NCI-H82 treated with DMSO at 0.1 percent for 48 hours (cell line): ENCODE measurements around the gene CWC22.
A peak's percentile ranks its signal among the peaks of the same experiment; 100 is the strongest.

ENCODE experiments used
- DNase-seq: peaks from one replicate; lab custom pipeline; 2025; ENCODE audit not compliant: unreplicated experiment; lab: John Stamatoyannopoulos, UW

The CWC22 gene

DNA sequence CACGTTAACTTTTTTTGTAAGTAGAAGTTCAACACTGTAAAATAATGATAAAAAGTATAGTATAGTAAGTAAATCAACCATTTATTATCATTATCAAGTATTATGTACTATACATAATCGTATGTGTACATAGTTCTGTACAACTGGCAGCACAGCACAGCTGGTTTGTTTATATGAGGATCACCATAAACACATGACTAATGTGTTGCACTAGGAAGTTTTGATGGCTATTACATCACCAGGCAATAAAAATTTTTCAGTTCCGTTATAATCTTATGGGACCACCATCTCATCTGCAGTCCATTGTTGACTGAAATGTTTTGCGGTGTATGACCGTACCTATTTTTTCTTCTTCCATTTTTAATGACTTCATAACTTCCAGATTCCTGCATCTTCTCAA is 106.4 kb downstream of the CWC22 start:
- DNase-seq: no peak

DNA sequence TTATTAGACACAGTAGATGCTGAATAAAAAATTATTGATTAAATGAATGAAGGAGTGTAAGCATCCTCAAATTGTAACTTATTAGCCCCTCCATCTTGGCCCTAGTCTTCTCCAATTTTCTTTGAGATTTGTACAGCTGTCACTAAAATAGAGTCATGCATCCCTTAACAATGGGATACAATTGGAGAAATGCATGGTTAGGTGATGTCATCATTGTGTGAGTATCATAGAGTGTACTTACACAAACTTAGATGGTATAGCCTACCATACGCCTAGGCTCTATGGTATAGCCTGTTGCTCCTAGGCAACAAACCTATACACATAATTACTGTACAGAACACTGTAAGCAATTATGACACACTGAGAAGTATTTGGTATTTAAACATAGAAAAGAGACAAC is 107.4 kb downstream of the CWC22 start:
- no peak for DNase-seq

GRCh38 chr2:179898873-179899272 is 108.2 kb downstream of the CWC22 start:
- peak; percentile 69 for DNase-seq
